ENCODE results near the gene SP140L.
"Not testable (repeated sequence)": the region's sequence is repeated elsewhere in the genome, so short reads cannot be mapped to it uniquely, and the experiment has no call there.

The SP140L gene

DNA sequence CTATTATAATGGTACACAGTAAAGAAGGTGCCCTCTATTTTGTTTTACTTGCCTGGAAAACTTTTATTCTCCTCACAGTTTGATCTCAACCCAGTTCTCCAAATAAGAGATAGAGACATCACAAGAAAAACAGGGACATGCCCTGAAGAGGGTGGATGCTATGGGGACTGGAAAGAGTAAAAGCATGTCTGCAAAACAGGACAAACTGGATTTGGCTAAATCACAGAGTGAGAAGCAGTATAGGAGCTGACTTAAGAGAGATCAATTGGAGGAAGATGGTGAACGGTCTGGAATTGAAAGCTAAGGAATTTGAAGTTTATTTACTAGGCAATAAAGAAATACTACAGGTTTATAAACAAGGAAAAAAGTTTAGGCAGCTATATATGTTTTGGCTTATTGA lies 33.0 kb downstream of the SP140L start:
- no peak overlapping the region for H3K27ac ChIP-seq
- no peak for TF ChIP-seq CTCF (conservative IDR thresholded peaks at IDR 0.05)

DNA sequence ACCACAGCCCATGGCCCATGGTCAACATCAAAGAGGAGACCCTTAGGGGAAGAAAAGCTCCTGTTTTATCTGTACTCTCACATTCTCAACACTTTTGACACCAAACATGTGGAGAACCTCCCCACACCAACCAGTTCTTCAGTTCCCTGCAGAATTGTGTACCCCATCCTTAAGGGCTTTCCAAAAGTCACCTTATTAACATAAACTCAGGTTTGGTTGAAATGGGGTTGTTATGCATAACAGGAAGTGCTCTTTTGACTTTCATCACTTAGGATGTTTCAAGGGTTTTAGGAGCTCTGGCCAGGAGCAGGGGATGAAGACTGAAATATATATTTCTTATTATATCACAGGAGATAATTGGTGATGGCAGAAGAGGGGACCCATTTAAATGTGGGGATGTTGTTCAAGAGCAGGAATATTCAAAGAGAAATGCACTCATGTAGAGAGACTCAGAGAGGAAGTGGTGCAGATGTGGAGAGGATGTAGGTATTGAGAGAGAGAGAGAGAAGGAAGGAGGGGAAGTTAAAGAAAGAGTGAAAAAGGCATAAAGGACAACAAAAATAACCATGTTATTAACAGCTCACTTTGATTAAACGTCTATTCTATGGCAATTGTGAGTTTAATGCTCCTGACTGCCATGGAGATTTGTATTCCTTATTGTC lies 35.2 kb downstream of the SP140L start:
- TF ChIP-seq CTCF (conservative IDR thresholded peaks at IDR 0.05): no peak
- no peak overlapping the region for H3K27ac ChIP-seq

GRCh38 chr2:230382108-230382507 lies 55.1 kb downstream of the SP140L start:
- H3K27ac ChIP-seq: no peak overlapping the region
- TF ChIP-seq CTCF (conservative IDR thresholded peaks at IDR 0.05): no peak

DNA sequence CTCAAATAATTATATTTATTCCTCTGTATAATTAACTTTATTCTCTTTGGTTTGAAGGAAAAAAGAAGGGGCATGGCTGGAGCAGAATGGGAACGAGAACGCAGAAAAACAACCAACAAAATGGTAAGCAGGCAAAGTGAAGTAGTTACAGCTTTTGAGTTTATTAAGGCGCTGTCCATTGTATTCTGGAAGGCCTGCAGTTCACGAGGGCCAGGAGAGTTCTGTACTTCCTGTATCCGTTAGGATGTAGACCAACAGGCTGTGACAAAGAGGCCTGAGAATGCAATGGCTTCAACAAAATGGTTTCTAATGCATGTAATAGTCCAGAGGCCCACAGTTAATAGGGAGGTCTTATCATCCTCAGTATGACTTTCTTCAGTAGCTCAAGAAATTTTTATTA lies 56.5 kb downstream of the SP140L start:
- TF ChIP-seq CTCF (conservative IDR thresholded peaks at IDR 0.05): no peak
- no peak overlapping the region for H3K27ac ChIP-seq

GRCh38 chr2:230384986-230385385 lies 58.0 kb downstream of the SP140L start:
- H3K27ac ChIP-seq: no peak overlapping the region
- TF ChIP-seq CTCF (conservative IDR thresholded peaks at IDR 0.05): no peak

GRCh38 chr2:230394301-230394700 lies 67.3 kb downstream of the SP140L start:
- TF ChIP-seq CTCF (conservative IDR thresholded peaks at IDR 0.05): no peak
- no peak overlapping the region for H3K27ac ChIP-seq

DNA sequence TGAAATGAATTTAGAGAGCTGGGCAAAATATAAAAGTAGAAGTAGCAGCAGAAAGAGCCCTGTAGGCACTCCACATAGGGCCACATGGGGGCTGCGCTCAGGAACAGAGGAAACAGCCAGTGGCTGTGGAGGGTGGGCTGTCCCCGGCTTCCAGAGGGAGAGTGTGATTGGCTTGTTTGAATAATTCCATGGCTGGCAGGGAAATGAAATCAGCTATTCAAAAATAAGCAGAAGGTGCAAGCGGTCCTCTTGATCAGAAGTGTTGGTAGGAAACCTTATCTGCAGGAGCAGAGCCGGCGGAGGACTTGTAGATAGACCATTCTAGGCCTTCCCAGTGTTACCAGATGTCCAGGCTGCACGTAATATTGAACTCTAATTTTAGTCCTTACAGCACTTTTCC lies 71.7 kb downstream of the SP140L start:
- H3K27ac ChIP-seq: not testable (repeated sequence)

- no peak overlapping the region for H3K27ac ChIP-seq
- TF ChIP-seq CTCF (conservative IDR thresholded peaks at IDR 0.05): no peak
Observed at GRCh38 chr2:230400041-230400440, 73.0 kb downstream of the SP140L start.

Measured in VCaP (cell line).